ENCODE data around the gene TARP.

TARP gene

GRCh38 chr7:38309555-38309954 lies 36.1 kb upstream of the TARP start:
- Histone ChIP-seq H3K9me3 (no peaks in the 10 kb centered on the region), H3K4me3 (replicated peaks in 1 of 3) (no peak overlapping the region), H3K36me3 (no peaks in the 10 kb centered on the region), H3K27me3 (no peaks in the 10 kb centered on the region), H3K27ac (no peak overlapping the region), H3K4me1 (peaks cover 11 to 27% of the 10 kb centered on the region in 2 donors)
- WGBS, 2 donors, result 87 to 99% methylated on average over 5 of the region's 5 CpGs
- no peak for DNase-seq
- intact Hi-C loops (cut with DNase I), result no loop called here
- TF ChIP-seq POLR2A (IDR thresholded peaks at IDR 0.05) (no peak), CTCF (IDR thresholded peaks at IDR 0.05) (no peak)

GRCh38 chr7:38308140-38308539 lies 34.7 kb upstream of the TARP start:
- DNase-seq, result no peak
- 97 to 100% methylated on average over 2 of the region's 2 CpGs for WGBS, 2 donors
- no peaks in the 10 kb centered on the region for H3K27me3 ChIP-seq

DNA sequence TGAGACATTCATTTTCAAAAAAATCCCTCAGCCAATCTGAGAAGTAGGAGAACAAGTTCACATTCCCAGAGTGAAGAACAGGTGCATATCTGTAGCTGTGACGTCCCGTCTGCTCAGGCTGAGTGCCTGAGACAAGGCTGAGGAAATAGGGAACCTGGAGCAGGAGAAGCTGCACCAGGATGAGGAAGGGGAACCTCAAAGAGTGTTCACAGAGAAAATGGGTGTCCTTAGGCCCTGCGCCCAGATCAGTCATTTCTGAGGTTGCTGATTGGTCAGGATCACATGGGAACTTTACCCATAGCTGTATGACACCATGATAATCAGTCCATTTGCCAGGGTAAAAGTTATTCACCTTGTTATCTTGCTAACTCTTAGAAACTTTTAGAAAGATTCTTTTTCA lies 34.2 kb upstream of the TARP start:
- 93% methylated on average over 3 of the region's 3 CpGs for WGBS, 2 donors
- H3K27me3 ChIP-seq, result no peaks in the 10 kb centered on the region
- H3K4me3 ChIP-seq (replicated peaks in 1 of 3), result no peak overlapping the region
- H3K4me1 ChIP-seq, result peaks cover 11 to 27% of the 10 kb centered on the region in 2 donors
- no peaks in the 10 kb centered on the region for H3K36me3 ChIP-seq
- no peak for DNase-seq
- no peaks in the 10 kb centered on the region for H3K9me3 ChIP-seq
- TF ChIP-seq POLR2A (IDR thresholded peaks at IDR 0.05) (no peak), CTCF (IDR thresholded peaks at IDR 0.05) (no peak)
- no peak overlapping the region for H3K27ac ChIP-seq
- intact Hi-C loops (cut with DNase I), result no loop called here

More at GRCh38 chr7:38308140-38308539, 34.7 kb upstream of the TARP start:
- Histone ChIP-seq H3K4me3 (replicated peaks in 1 of 3) (no peak overlapping the region), H3K36me3 (no peaks in the 10 kb centered on the region), H3K27ac (no peak overlapping the region), H3K9me3 (no peaks in the 10 kb centered on the region), H3K4me1 (peaks cover 11 to 27% of the 10 kb centered on the region in 2 donors)
- TF ChIP-seq POLR2A (IDR thresholded peaks at IDR 0.05) (no peak), CTCF (IDR thresholded peaks at IDR 0.05) (no peak)
- intact Hi-C loops (cut with DNase I), result no loop called here

DNA sequence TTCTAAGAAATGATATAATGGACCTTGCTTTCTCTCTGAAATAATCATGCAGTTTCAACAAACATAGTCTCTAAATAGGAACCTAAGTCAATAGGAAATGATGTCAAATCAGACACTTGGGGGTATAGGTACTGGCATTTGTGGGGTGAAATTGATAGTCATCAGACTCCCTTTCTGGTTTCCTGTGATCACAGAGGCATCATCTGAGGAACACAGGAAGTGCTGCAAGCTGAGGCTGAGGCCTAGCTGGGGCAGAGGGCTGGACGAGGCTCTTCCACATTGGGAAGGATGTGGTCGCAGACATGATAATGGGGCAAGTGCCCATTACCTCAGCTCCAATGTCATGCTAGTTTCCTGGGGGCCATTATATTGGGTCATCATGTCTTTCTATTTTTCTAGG lies 33.5 kb upstream of the TARP start:
- TF ChIP-seq POLR2A (IDR thresholded peaks at IDR 0.05), result no peak
- no peak for TF ChIP-seq CTCF (IDR thresholded peaks at IDR 0.05)
- intact Hi-C loops (cut with DNase I), result no loop called here
- no peaks in the 10 kb centered on the region for H3K36me3 ChIP-seq
- 90 to 100% methylated on average over 2 of the region's 2 CpGs for WGBS, 2 donors
- H3K4me3 ChIP-seq (replicated peaks in 1 of 3), result no peak overlapping the region
- H3K4me1 ChIP-seq, result peaks cover 11 to 27% of the 10 kb centered on the region in 2 donors
- no peaks in the 10 kb centered on the region for H3K27me3 ChIP-seq
- no peak for DNase-seq
- peak overlapping the region in 2 of 3 donors; percentile 28 to 50 for H3K27ac ChIP-seq
- H3K9me3 ChIP-seq, result no peaks in the 10 kb centered on the region

GRCh38 chr7:38306171-38306570 lies 32.7 kb upstream of the TARP start:
- Histone ChIP-seq H3K36me3 (no peaks in the 10 kb centered on the region), H3K9me3 (no peaks in the 10 kb centered on the region), H3K4me1 (peaks cover 6 to 21% of the 10 kb centered on the region in 2 donors), H3K27me3 (no peaks in the 10 kb centered on the region), H3K27ac (peak overlapping the region; percentile 28 to 50 (median 49)), H3K4me3 (replicated peaks in 1 of 3) (no peak overlapping the region)
- WGBS, 2 donors, result 33 to 41% methylated on average over 3 of the region's 3 CpGs
- no peak for TF ChIP-seq CTCF (IDR thresholded peaks at IDR 0.05)
- TF ChIP-seq POLR2A (IDR thresholded peaks at IDR 0.05), result no peak
- peak; percentile 46 to 64 for DNase-seq
- intact Hi-C loops (cut with DNase I), result no loop called here
